ENCODE data around the gene SENP1. TPM values are rescaled to one million over a fixed set of nuclear protein-coding genes. Genes with fewer than 3 reads are reported as not detected.
A peak's percentile ranks its signal among the peaks of the same experiment; 100 is the strongest.

SENP1 gene
- total RNA-seq, 6 experiments from 2014 or later: 3.6 to 6.5 (median 5.1) TPM

DNA sequence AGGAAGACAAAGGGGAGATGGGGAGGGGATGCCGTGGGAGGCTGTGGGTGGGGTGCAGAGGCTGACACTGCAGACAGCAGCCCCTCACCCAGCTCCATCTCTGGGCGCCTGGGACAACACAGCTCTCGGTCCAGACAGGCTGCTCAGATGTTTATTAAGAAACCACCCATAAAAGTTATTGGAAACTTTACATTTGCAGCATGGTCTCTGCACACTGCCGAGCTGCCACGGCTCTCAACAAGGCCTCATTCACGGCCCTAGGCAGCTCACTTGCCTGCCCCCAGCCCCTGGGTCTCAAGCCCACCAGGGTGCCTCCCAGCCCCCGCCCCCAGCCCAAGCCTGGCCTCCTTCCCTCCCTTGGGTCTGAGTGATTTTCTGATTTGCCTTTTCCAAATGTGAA, 80.6 kb downstream of the SENP1 start:
- no peak for ATAC-seq
- H3K27ac ChIP-seq: no peak overlapping the region
- H3K4me1 ChIP-seq: no peaks in the 10 kb centered on the region
- intact Hi-C loops (cut with DNase I): no loop called here
- no peak for TF ChIP-seq POLR2A (IDR thresholded peaks at IDR 0.05)
- TF ChIP-seq, protein P1, sequence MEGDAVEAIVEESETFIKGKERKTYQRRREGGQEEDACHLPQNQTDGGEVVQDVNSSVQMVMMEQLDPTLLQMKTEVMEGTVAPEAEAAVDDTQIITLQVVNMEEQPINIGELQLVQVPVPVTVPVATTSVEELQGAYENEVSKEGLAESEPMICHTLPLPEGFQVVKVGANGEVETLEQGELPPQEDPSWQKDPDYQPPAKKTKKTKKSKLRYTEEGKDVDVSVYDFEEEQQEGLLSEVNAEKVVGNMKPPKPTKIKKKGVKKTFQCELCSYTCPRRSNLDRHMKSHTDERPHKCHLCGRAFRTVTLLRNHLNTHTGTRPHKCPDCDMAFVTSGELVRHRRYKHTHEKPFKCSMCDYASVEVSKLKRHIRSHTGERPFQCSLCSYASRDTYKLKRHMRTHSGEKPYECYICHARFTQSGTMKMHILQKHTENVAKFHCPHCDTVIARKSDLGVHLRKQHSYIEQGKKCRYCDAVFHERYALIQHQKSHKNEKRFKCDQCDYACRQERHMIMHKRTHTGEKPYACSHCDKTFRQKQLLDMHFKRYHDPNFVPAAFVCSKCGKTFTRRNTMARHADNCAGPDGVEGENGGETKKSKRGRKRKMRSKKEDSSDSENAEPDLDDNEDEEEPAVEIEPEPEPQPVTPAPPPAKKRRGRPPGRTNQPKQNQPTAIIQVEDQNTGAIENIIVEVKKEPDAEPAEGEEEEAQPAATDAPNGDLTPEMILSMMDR (IDR thresholded peaks at IDR 0.05): no peak
- H3K4me3 ChIP-seq: no peak overlapping the region
- H3K36me3 ChIP-seq: no peaks in the 10 kb centered on the region
- H3K9me3 ChIP-seq: no peaks in the 10 kb centered on the region
- no peaks in the 10 kb centered on the region for H3K27me3 ChIP-seq
- peak in 1 of 3 donors; percentile 37 for DNase-seq
- WGBS (ENCODE audit: insufficient coverage, low coverage, low lambda C conversion rate, missing lambda C conversion rate): 44% methylated on average over 2 of the region's 7 CpGs

DNA sequence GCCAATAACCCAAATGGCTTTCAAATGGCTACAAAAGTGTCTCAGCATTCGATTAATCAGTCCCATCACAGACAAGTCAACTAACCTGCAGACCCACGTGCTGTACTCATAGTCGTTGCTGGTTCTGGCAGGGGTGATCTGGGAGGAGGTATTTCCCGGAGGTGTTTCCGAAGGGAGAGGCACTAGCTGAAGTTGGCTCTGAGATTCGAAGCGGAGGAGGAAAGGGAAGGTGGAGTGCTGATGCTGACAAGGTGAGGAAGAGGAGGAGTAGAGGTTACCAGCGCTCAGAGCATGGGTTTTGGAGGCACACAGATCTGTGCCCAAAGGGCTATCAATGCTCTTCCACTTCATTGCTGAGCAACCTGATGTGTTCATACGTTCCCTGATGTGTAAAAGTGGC, 81.1 kb downstream of the SENP1 start:
- Histone ChIP-seq H3K27ac (no peak overlapping the region), H3K27me3 (no peaks in the 10 kb centered on the region), H3K9me3 (no peaks in the 10 kb centered on the region), H3K36me3 (no peaks in the 10 kb centered on the region), H3K4me1 (no peaks in the 10 kb centered on the region), H3K4me3 (no peak overlapping the region)
- ATAC-seq (no peak), DNase-seq (no peak)
- intact Hi-C loops (cut with DNase I): no loop called here
- WGBS (ENCODE audit: insufficient coverage, low coverage, low lambda C conversion rate, missing lambda C conversion rate): 76% methylated on average over 6 of the region's 9 CpGs
- TF ChIP-seq, protein P1 (IDR thresholded peaks at IDR 0.05): no peak
- no peak for TF ChIP-seq POLR2A (IDR thresholded peaks at IDR 0.05)

DNA sequence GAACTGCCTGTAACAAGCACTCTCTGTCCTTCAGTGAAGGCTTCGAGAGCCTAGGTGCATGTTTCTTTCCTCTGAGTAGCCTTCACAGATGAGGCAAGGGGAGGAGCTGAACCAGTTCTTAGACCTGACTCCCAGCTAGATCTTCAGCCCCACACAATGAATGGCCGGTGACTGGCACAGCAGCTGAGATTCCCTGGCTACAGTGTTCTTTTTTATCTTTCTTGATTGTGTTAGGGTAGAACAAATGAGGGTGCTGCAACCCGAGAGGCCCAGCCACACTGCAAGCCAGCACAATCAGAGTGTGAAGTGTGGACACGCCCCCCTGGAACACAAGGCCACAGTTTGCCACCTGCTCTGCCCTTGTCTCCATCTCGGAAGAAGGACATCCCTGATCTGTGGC, 82.5 kb downstream of the SENP1 start:
- H3K27ac ChIP-seq: no peak overlapping the region
- 66% methylated on average over 4 of the region's 5 CpGs for WGBS (ENCODE audit: insufficient coverage, low coverage, low lambda C conversion rate, missing lambda C conversion rate)
- DNase-seq (no peak), ATAC-seq (no peak)
- TF ChIP-seq, protein P1 (IDR thresholded peaks at IDR 0.05): no peak
- no peak for TF ChIP-seq POLR2A (IDR thresholded peaks at IDR 0.05)
- no peaks in the 10 kb centered on the region for H3K9me3 ChIP-seq
- H3K27me3 ChIP-seq: no peaks in the 10 kb centered on the region
- no peaks in the 10 kb centered on the region for H3K36me3 ChIP-seq
- H3K4me1 ChIP-seq: no peaks in the 10 kb centered on the region
- H3K4me3 ChIP-seq: no peak overlapping the region
- intact Hi-C loops (cut with DNase I): no loop called here

DNA sequence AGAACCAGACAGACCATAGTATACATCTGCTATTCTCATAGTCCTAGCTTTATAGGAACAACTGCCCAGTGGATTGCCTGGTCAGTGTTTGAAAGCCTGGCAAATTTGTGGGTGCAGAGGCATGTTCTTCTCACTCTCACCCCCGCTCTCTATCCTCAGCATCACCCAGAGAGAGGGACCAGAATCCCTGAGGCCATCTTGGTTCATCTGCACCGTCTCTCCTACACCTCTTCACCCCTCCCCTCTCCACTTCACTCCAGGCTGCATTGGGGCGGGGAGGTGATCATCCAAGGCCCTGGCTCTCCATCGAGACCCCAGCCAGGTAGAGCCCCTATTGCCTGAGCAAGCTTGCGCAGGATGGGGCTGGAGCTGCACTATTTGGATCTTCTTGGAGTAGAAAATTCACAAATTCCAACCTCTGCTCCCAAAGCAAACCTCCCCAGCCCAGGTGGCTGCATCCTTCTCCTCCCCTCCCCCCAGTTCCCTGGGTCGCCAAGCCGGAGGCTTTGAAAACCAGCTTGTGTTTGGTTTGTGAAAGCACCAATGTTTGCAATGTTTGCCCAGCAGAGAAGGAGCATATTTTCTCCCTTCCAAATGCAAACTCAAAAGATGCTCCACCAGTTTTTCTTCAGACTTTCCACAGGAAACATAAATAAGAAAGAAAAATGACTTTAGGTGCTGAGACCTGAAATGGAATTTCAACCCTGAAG, 83.0 kb downstream of the SENP1 start:
- Histone ChIP-seq H3K9me3 (no peaks in the 10 kb centered on the region), H3K27ac (no peak overlapping the region), H3K4me3 (no peak overlapping the region), H3K27me3 (no peaks in the 10 kb centered on the region), H3K36me3 (no peaks in the 10 kb centered on the region), H3K4me1 (no peaks in the 10 kb centered on the region)
- no peak for DNase-seq
- 60% methylated on average over 6 of the region's 7 CpGs for WGBS (ENCODE audit: insufficient coverage, low coverage, low lambda C conversion rate, missing lambda C conversion rate)
- TF ChIP-seq, protein P1 (IDR thresholded peaks at IDR 0.05): no peak
- no peak for TF ChIP-seq POLR2A (IDR thresholded peaks at IDR 0.05)
- intact Hi-C loops (cut with DNase I): no loop called here
- peak in 1 of 4 donors; percentile 21 for ATAC-seq
